Cardiac muscle cell (in vitro differentiated cells and primary cell): ENCODE measurements around the gene BAIAP2L2. TPM values are rescaled to one million over a fixed set of nuclear protein-coding genes. Genes with fewer than 3 reads are reported as not detected.

Experiments used
- DNase-seq, 2 donors: peaks; one replicate each; pipeline versions ENCODE4 v3.0.0 to v3.0.0-alpha.2; 2010 to 2017; ENCODE audit warnings: low read depth in 1 of 2, low spot score in 1 of 2
- H3K27ac ChIP-seq: fragments of 200-600 bp; sonication (generic); 2 replicates; pipeline ENCODE4 v1.5.1; 2016
- H3K27me3 ChIP-seq: fragments of 200-600 bp; sonication (generic); 2 replicates; pipeline ENCODE4 v1.6.0; 2016; ENCODE audit warnings: control low read depth
- H3K36me3 ChIP-seq: fragments of 200-600 bp; sonication (generic); 2 replicates; pipeline ENCODE4 v1.5.1; 2016; ENCODE audit warnings: control low read depth
- H3K4me1 ChIP-seq: fragments of 200-600 bp; sonication (generic); 2 replicates; pipeline ENCODE4 v1.8.1; 2017; ENCODE audit warnings: low read depth, mild to moderate bottlenecking, mixed run types
- H3K4me3 ChIP-seq: fragments of 200-600 bp; sonication (generic); 2 replicates; pipeline ENCODE4 v1.5.1; 2016; ENCODE audit warnings: mild to moderate bottlenecking
- H3K9me3 ChIP-seq: fragments of 200-600 bp; sonication (generic); 2 replicates; pipeline ENCODE4 v1.5.1; 2017; ENCODE audit warnings: low read depth, mild to moderate bottlenecking, control low read depth
- CTCF ChIP-seq: IDR thresholded peaks from 2 replicates; pipeline ENCODE4 v1.5.1; 2012; ENCODE audit warnings: low read depth, mild to moderate bottlenecking, low read length
- polyA plus RNA-seq: library from polyadenylated mRNA; unstranded; fragments of >200 nt; fragmentation: Nextera tagmentation; extraction: Ambion mirVana; gene quantifications from 2 replicates; pipeline ENCODE4 v1.2.1, GENCODE V29; 2016
- total RNA-seq: library from RNA; depleted of rRNA; stranded (reverse); fragments of >200 nt; gene quantifications from 2 replicates; pipeline ENCODE4 v1.2.3, GENCODE V29; 2016

Gene BAIAP2L2
- total and polyA plus RNA-seq, 2 experiments from 2014 or later: 1.3 to 2.3 TPM

- DNase-seq: peak; percentile 91 to 97
- Histone ChIP-seq H3K4me3 (peak within 1 kb of the TSS; percentile 55), H3K27ac (peak within 1 kb of the TSS; percentile 53), H3K4me1 (peaks cover 3% of the 10 kb centered on the region), H3K9me3 (no peaks in the 10 kb centered on the region), H3K36me3 (no peaks in the 10 kb centered on the region), H3K27me3 (no peaks in the 10 kb centered on the region)
- no peak for TF ChIP-seq CTCF
Measured at GRCh38 chr22:38056969-38057891, 53.3 kb downstream of the BAIAP2L2 start, which contains the start of gene PICK1. Gene PICK1, plus strand, starts transcription at chr22:38057404. Its CDS starts 406 bp downstream, at chr22:38057810.

- Histone ChIP-seq H3K27ac (no peak overlapping the region), H3K36me3 (no peaks in the 10 kb centered on the region), H3K9me3 (no peaks in the 10 kb centered on the region), H3K27me3 (no peaks in the 10 kb centered on the region), H3K4me3 (no peak overlapping the region), H3K4me1 (no peaks in the 10 kb centered on the region)
- peak; percentile 76 for TF ChIP-seq CTCF
- peak; percentile 80 to 92 for DNase-seq
Measured at GRCh38 chr22:38051900-38052862, 58.3 kb downstream of the BAIAP2L2 start.

GRCh38 chr22:38051261-38051660, 59.2 kb downstream of the BAIAP2L2 start:
- Histone ChIP-seq H3K4me3 (no peak overlapping the region), H3K9me3 (no peaks in the 10 kb centered on the region), H3K27ac (no peak overlapping the region), H3K4me1 (no peaks in the 10 kb centered on the region), H3K27me3 (no peaks in the 10 kb centered on the region), H3K36me3 (no peaks in the 10 kb centered on the region)
- TF ChIP-seq CTCF: no peak
- DNase-seq: no peak

GRCh38 chr22:38050720-38051119, 59.8 kb downstream of the BAIAP2L2 start:
- no peak for DNase-seq
- no peak for TF ChIP-seq CTCF
- Histone ChIP-seq H3K9me3 (no peaks in the 10 kb centered on the region), H3K36me3 (no peaks in the 10 kb centered on the region), H3K4me3 (no peak overlapping the region), H3K27ac (no peak overlapping the region), H3K4me1 (no peaks in the 10 kb centered on the region), H3K27me3 (no peaks in the 10 kb centered on the region)

- DNase-seq: no peak
- no peak for TF ChIP-seq CTCF
- Histone ChIP-seq H3K36me3 (no peaks in the 10 kb centered on the region), H3K4me1 (no peaks in the 10 kb centered on the region), H3K27ac (no peak overlapping the region), H3K27me3 (no peaks in the 10 kb centered on the region), H3K9me3 (no peaks in the 10 kb centered on the region), H3K4me3 (no peak overlapping the region)
Measured at GRCh38 chr22:38049812-38050619, 60.5 kb downstream of the BAIAP2L2 start.
